GM12878 (cell line): Measurements from ENCODE around the gene ELP4. TPM values are rescaled to one million over a fixed set of nuclear protein-coding genes. Genes with fewer than 3 reads are reported as not detected.

Source experiments
- ATAC-seq: fragments of 200-7000 bp; cut with Tn5 transposase; 3 replicates; pipeline ENCODE4 v1.9.1; 2020; ENCODE audit warnings: mild to moderate bottlenecking, moderate library complexity
- BruUV-seq: library from RNA; stranded (reverse); fragments of 400-500 nt; replicated peaks from 2 replicates; lab custom pipeline; 2021; lab: Mats Ljungman, UMichigan
- CTCF ChIA-PET: fragments of 300-600 bp; sonication (Branson Sonifier 250); formaldehyde crosslinking; extraction: SDS; loops from one replicate; lab custom pipeline; 2021; ENCODE audit warnings: inconsistent platforms; lab: Yijun Ruan, JAX
- POLR2A ChIA-PET: fragments of 350-600 bp; formaldehyde crosslinking; extraction: SDS; loops from one replicate; lab custom pipeline; 2021; ENCODE audit warnings: inconsistent platforms; lab: Charles Lee
- RAD21 ChIA-PET: fragments of 300-600 bp; sonication (Branson Sonifier 250); formaldehyde crosslinking; loops from one replicate; lab custom pipeline; 2023; ENCODE audit warnings: antibody characterized with exemption; ENCODE audit not compliant: unreplicated experiment; lab: Charles Lee
- SMC1A ChIA-PET: fragments of 300-600 bp; sonication (Branson Sonifier 250); formaldehyde crosslinking; loops from one replicate; lab custom pipeline; 2023; ENCODE audit not compliant: unreplicated experiment, uncharacterized antibody; lab: Charles Lee
- DNase-seq: peaks from one replicate; pipeline ENCODE4 v3.0.0-alpha.2; 2011; ENCODE audit warnings: low read depth, low spot score
- FAIRE-seq: peaks from 3 replicates; lab custom pipeline; 2011; peaks lifted over from hg19 to GRCh38; lab: Jason Lieb, UNC
- H2AFZ ChIP-seq: 2 replicates; pipeline ENCODE4 v1.6.0; 2011; ENCODE audit warnings: low read depth, low read length, control low read depth; ENCODE audit not compliant: control insufficient read depth
- H3K27ac ChIP-seq: 2 replicates; pipeline ENCODE4 v1.5.1; 2011; ENCODE audit warnings: control low read depth; ENCODE audit not compliant: control insufficient read depth, insufficient read depth
- H3K27me3 ChIP-seq, 2 experiments: replicated peaks in 1 of 2; 2 replicates each; pipeline versions ENCODE4 v1.6.0 to v1.6.1; 2011; ENCODE audit warnings: low read length in 1 of 2; ENCODE audit not compliant: control insufficient read depth in 2 of 2, insufficient read depth in 2 of 2
- H3K36me3 ChIP-seq, 2 experiments: 2 replicates each; pipeline ENCODE4 v1.5.1; 2011; ENCODE audit warnings: low read length in 1 of 2; ENCODE audit not compliant: control insufficient read depth in 2 of 2, insufficient read depth in 2 of 2
- H3K4me1 ChIP-seq: 2 replicates; pipeline ENCODE4 v1.6.1; 2011; ENCODE audit warnings: mild to moderate bottlenecking, low read length, moderate library complexity, mixed read lengths; ENCODE audit not compliant: control insufficient read depth, insufficient read depth
- H3K4me2 ChIP-seq: 2 replicates; pipeline ENCODE4 v1.6.0; 2011; ENCODE audit warnings: control low read depth; ENCODE audit not compliant: control insufficient read depth, insufficient read depth
- H3K4me3 ChIP-seq: fragments of 200-600 bp; sonication (generic); 2 replicates; pipeline ENCODE4 v1.5.1; 2016
- H3K79me2 ChIP-seq: 2 replicates; pipeline ENCODE4 v1.6.0; 2011; ENCODE audit warnings: low read length; ENCODE audit not compliant: control insufficient read depth, insufficient read depth
- H3K9ac ChIP-seq: 2 replicates; pipeline ENCODE4 v1.8.0; 2011; ENCODE audit warnings: low read length, control low read depth, mixed read lengths; ENCODE audit not compliant: control insufficient read depth, insufficient read depth
- H3K9me3 ChIP-seq: replicated peaks from 3 replicates; pipeline ENCODE4 v1.5.1; 2011; ENCODE audit warnings: mild to moderate bottlenecking, low read length; ENCODE audit not compliant: control insufficient read depth, insufficient read depth
- H4K20me1 ChIP-seq: 2 replicates; pipeline ENCODE4 v1.6.0; 2011; ENCODE audit not compliant: control insufficient read depth, insufficient read depth
- JUNB ChIP-seq: IDR thresholded peaks from 2 replicates; pipeline ENCODE4 v1.6.1; 2016; ENCODE audit warnings: antibody characterized with exemption, mild to moderate bottlenecking
- KAT2A ChIP-seq: conservative IDR thresholded peaks from 2 replicates; pipeline ENCODE4 v1.6.1; 2011; ENCODE audit warnings: low read depth, low read length; ENCODE audit not compliant: control insufficient read depth
- WGBS: methylation state at CpG from one replicate; pipeline ENCODE4 v1.1.6; 2016; ENCODE audit warnings: low lambda C conversion rate; ENCODE audit not compliant: insufficient replicate concordance, insufficient coverage; ENCODE audit errors: missing lambda C conversion rate; 5-methylcytosine and 5-hydroxymethylcytosine counted together
- in situ Hi-C: fragments of 300-500 bp; cut with MboI; formaldehyde crosslinking; loops from 9 replicates; pipeline ENCODE4 v1.14.3; 2018; ENCODE audit warnings: mixed read lengths
- intact Hi-C: fragments of 100-400 bp; cut with micrococcal nuclease; formaldehyde crosslinking; loops from one replicate; pipeline ENCODE4 v1.14.2; 2022; ENCODE audit not compliant: unreplicated experiment
- polyA plus RNA-seq, 11 experiments: library from polyadenylated mRNA; depleted of rRNA in 4 of 11; unstranded in 6 of 11; stranded (reverse) in 5 of 11; fragments of >200 nt; fragmentation: Nextera tagmentation in 4 of 11; fragmentation: Illumina TruSeq in 1 of 11; extraction: Ambion mirVana in 4 of 11; extraction: Trizol in 1 of 11; gene quantifications; 1 replicate in 1 of 11; 2 replicates in 10 of 11; pipeline versions ENCODE4 v1.2.1 to v1.2.3, GENCODE V29; 2011 to 2016; ENCODE audit warnings: inconsistent platforms in 2 of 11, missing spikeins in 2 of 11, low read depth in 1 of 11
- total RNA-seq, 4 experiments: library from RNA; depleted of rRNA in 3 of 4; stranded (reverse); fragments of >200 nt in 3 of 4; fragmentation: Illumina TruSeq in 1 of 4; extraction: Trizol in 1 of 4; gene quantifications; 2 replicates each; pipeline versions ENCODE4 v1.2.1 to v1.2.3, GENCODE V29; 2013 to 2021
- TF ChIP-seq, protein P1 (sequence below): IDR thresholded peaks from 2 replicates; pipeline ENCODE4 v1.6.1; 2012; ENCODE audit warnings: mild to moderate bottlenecking, low read depth, low read length
- TF ChIP-seq, protein P2 (sequence below): fragments of 450-650 bp; IDR thresholded peaks from 2 replicates; pipeline ENCODE4 v1.6.1; 2017; ENCODE audit warnings: low read depth, mild to moderate bottlenecking, moderate library complexity
- TF ChIP-seq, protein P3 (sequence below): fragments of 450-650 bp; conservative IDR thresholded peaks from 2 replicates; pipeline ENCODE4 v1.6.1; 2017; ENCODE audit warnings: mild to moderate bottlenecking, moderate library complexity

ELP4 gene
- total and polyA plus RNA-seq, 10 of the 15 experiments (the other 5 are each of a cell fraction or from before 2014, with no cell fraction given), result 17.7 to 36.1 (median 27.0) TPM

DNA sequence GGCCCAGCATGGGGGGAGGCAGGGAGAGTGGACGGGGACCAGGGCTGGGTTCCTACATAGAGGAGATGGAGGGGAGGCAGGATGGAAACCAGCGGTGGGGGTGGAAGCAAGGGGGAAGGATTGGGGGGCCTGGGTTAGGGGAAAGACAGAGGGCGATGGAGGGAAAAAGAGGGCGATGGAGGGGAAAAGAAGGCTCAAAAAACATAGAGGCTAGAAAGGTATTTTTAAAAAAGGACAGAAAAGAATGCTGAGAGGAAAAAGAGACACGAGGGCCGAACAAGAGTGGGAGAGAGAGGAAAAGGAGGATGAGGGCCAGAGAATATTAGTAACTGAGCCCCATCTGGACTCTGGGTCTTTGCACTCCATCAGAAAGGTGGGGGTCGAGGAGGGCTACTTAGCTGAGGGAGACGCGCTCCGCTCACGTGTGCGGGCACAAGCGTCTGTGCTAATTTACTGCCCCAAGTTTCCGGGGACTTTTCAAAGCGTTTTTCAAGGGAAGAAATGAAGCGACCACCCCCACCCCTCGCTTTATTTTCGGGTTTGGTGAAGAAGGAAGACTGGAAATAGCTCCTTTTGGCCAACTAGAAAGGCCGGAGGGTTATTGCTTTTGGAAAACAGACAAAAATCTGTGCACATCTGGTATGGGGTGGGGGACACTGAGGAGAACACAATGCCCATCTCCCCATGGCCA is 287.1 kb downstream of the ELP4 start:
- H2AFZ ChIP-seq, result no peak overlapping the region
- H3K9ac ChIP-seq, result no peak overlapping the region
- WGBS, result 40% methylated on average over 16 of the region's 19 CpGs
- peaks cover 3% of the 10 kb centered on the region; the same call in 1 of the 3 replicates for H3K9me3 ChIP-seq
- in situ Hi-C loops, result no loop called here
- DNase-seq, result no peak
- H3K4me2 ChIP-seq, result no peak overlapping the region
- intact Hi-C loops, result no loop called here
- H3K27ac ChIP-seq, result no peak overlapping the region
- no peak for FAIRE-seq
- ChIA-PET CTCF (no interaction called here), SMC1A (no interaction called here), POLR2A (no interaction called here), RAD21 (interaction anchor here (0.6 kb wide), 2 partner anchors 320 to 357 kb away, joined by 3 read pairs; no protein-coding TSS in a partner anchor)
- no peaks in the 10 kb centered on the region for H3K36me3 ChIP-seq
- no peaks in the 10 kb centered on the region for H3K79me2 ChIP-seq
- no TSS peak for BruUV-seq
- no peak for TF ChIP-seq KAT2A
- H4K20me1 ChIP-seq, result no peaks in the 10 kb centered on the region
- no peak overlapping the region for H3K4me3 ChIP-seq
- no peaks in the 10 kb centered on the region for H3K4me1 ChIP-seq
- peaks cover 15 to 31% of the 10 kb centered on the region in 2 experiments for H3K27me3 ChIP-seq
- ATAC-seq, result no peak

DNA sequence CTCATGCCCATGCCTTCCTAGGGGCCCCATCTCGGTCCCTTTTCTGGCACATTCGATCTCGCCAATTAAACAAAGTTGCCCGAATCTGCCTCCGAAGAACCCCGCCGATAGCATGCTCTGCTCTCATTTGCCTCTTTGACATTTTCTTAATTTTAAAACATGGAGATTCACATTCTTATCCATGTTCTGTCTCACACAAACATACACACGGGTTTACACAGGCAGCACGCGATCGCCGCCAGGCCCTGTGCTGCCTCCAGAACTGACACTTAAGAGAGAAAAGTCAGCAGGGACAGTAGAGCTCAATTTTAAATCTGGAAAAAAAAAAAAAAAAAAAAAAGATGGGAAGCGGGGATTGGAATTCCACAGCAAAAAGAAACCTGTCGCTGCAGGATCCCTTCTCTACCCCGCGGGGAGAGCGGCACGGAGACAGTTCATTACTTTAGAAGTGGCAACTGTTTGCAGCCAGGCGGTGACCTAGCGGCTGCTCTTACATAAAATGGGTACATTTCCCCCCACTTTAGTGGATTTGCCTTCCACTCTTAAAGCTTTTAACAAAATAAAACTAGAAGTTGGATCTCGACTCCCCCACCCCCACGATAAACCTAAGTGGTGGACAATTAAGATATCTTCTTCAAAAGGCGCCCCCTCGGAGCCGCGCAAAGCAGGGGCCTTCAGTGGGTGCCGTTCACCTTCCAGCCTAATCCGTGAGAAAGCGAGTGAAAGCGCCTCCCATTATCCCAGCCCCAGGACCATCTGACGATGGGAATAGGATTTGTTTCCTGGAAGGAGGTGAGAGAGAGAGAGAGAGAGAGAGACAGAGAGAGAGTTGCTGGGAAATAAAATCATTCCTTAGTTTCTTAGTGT is 287.9 kb downstream of the ELP4 start:
- CTCF ChIA-PET, result no interaction called here
- FAIRE-seq (no peak), ATAC-seq (no peak), DNase-seq (no peak)
- peaks cover 15 to 31% of the 10 kb centered on the region in 2 experiments for H3K27me3 ChIP-seq
- POLR2A ChIA-PET, result no interaction called here
- no TSS peak for BruUV-seq
- H3K9ac ChIP-seq, result no peak overlapping the region
- RAD21 ChIA-PET, result interaction anchor here (0.6 kb wide), 2 partner anchors 321 to 357 kb away, joined by 3 read pairs; no protein-coding TSS in a partner anchor
- intact Hi-C loops (no loop called here), in situ Hi-C loops (no loop called here)
- TF ChIP-seq, protein P1, sequence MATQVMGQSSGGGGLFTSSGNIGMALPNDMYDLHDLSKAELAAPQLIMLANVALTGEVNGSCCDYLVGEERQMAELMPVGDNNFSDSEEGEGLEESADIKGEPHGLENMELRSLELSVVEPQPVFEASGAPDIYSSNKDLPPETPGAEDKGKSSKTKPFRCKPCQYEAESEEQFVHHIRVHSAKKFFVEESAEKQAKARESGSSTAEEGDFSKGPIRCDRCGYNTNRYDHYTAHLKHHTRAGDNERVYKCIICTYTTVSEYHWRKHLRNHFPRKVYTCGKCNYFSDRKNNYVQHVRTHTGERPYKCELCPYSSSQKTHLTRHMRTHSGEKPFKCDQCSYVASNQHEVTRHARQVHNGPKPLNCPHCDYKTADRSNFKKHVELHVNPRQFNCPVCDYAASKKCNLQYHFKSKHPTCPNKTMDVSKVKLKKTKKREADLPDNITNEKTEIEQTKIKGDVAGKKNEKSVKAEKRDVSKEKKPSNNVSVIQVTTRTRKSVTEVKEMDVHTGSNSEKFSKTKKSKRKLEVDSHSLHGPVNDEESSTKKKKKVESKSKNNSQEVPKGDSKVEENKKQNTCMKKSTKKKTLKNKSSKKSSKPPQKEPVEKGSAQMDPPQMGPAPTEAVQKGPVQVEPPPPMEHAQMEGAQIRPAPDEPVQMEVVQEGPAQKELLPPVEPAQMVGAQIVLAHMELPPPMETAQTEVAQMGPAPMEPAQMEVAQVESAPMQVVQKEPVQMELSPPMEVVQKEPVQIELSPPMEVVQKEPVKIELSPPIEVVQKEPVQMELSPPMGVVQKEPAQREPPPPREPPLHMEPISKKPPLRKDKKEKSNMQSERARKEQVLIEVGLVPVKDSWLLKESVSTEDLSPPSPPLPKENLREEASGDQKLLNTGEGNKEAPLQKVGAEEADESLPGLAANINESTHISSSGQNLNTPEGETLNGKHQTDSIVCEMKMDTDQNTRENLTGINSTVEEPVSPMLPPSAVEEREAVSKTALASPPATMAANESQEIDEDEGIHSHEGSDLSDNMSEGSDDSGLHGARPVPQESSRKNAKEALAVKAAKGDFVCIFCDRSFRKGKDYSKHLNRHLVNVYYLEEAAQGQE, result no peak
- TF ChIP-seq, protein P2, sequence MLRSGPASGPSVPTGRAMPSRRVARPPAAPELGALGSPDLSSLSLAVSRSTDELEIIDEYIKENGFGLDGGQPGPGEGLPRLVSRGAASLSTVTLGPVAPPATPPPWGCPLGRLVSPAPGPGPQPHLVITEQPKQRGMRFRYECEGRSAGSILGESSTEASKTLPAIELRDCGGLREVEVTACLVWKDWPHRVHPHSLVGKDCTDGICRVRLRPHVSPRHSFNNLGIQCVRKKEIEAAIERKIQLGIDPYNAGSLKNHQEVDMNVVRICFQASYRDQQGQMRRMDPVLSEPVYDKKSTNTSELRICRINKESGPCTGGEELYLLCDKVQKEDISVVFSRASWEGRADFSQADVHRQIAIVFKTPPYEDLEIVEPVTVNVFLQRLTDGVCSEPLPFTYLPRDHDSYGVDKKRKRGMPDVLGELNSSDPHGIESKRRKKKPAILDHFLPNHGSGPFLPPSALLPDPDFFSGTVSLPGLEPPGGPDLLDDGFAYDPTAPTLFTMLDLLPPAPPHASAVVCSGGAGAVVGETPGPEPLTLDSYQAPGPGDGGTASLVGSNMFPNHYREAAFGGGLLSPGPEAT, result no peak
- no peak for TF ChIP-seq JUNB
- TF ChIP-seq, protein P3, sequence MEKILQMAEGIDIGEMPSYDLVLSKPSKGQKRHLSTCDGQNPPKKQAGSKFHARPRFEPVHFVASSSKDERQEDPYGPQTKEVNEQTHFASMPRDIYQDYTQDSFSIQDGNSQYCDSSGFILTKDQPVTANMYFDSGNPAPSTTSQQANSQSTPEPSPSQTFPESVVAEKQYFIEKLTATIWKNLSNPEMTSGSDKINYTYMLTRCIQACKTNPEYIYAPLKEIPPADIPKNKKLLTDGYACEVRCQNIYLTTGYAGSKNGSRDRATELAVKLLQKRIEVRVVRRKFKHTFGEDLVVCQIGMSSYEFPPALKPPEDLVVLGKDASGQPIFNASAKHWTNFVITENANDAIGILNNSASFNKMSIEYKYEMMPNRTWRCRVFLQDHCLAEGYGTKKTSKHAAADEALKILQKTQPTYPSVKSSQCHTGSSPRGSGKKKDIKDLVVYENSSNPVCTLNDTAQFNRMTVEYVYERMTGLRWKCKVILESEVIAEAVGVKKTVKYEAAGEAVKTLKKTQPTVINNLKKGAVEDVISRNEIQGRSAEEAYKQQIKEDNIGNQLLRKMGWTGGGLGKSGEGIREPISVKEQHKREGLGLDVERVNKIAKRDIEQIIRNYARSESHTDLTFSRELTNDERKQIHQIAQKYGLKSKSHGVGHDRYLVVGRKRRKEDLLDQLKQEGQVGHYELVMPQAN, result no peak
- SMC1A ChIA-PET, result interaction anchor here (1.2 kb wide), 1 partner anchor 68 kb away, joined by 4 read pairs; no protein-coding TSS in a partner anchor
- H3K36me3 ChIP-seq, result no peaks in the 10 kb centered on the region
- WGBS, result 34% methylated on average over 31 of the region's 31 CpGs
- H4K20me1 ChIP-seq, result no peaks in the 10 kb centered on the region
- H3K4me1 ChIP-seq, result no peaks in the 10 kb centered on the region
- no peaks in the 10 kb centered on the region for H3K79me2 ChIP-seq
- H3K4me2 ChIP-seq, result no peak overlapping the region
- no peak overlapping the region for H3K27ac ChIP-seq
- peaks cover 3% of the 10 kb centered on the region; the same call in 1 of the 3 replicates for H3K9me3 ChIP-seq
- H3K4me3 ChIP-seq, result no peak overlapping the region
- H2AFZ ChIP-seq, result no peak overlapping the region
